HepG2 (cell line): ENCODE results near the gene FAM78A. TPM values are rescaled to one million over a fixed set of nuclear protein-coding genes. Genes with fewer than 3 reads are reported as not detected.

Source experiments
- ATAC-seq: fragments of 200-7000 bp; cut with Tn5 transposase; 3 replicates; pipeline ENCODE4 v1.9.1; 2020; ENCODE audit warnings: mild to moderate bottlenecking, moderate library complexity
- BruUV-seq: library from RNA; stranded (reverse); fragments of 400-500 nt; replicated peaks from 2 replicates; lab custom pipeline; 2021; lab: Mats Ljungman, UMichigan
- CTCF ChIA-PET: fragments of 300-600 bp; formaldehyde crosslinking; extraction: SDS; loops from one replicate; lab custom pipeline; 2021; ENCODE audit warnings: low total read pairs, inconsistent platforms, low intra/inter-chr PET ratio; lab: Yijun Ruan, JAX
- POLR2A ChIA-PET: fragments of 350-600 bp; sonication (Branson Sonifier 250); formaldehyde crosslinking; loops from one replicate; lab custom pipeline; 2020; ENCODE audit warnings: antibody characterized with exemption, inconsistent platforms; lab: Yijun Ruan, JAX
- DNase-seq: peaks from one replicate; pipeline ENCODE4 v3.0.0-alpha.2; 2015; ENCODE audit warnings: low spot score
- FAIRE-seq: peaks from 3 replicates; lab custom pipeline; 2011; peaks lifted over from hg19 to GRCh38; lab: Jason Lieb, UNC
- H2AFZ ChIP-seq: one replicate; pipeline ENCODE4 v1.6.1; 2011; ENCODE audit warnings: low read length, inconsistent platforms
- H3K27ac ChIP-seq: fragments of 300-600 bp; 3 replicates; pipeline ENCODE4 v1.8.0; 2011; ENCODE audit warnings: mixed run types, mild to moderate bottlenecking, mixed read lengths, low read length, inconsistent platforms; ENCODE audit not compliant: insufficient read depth; ENCODE audit errors: extremely low read length
- H3K27me3 ChIP-seq, 2 experiments: fragments of 200-600 bp in 1 of 2; 2 replicates in 1 of 2; 3 replicates in 1 of 2; pipeline versions ENCODE4 v1.6.0 to v1.8.0; 2011; ENCODE audit warnings: low read length in 2 of 2, mild to moderate bottlenecking in 2 of 2, moderate library complexity in 2 of 2, inconsistent platforms in 1 of 2; ENCODE audit not compliant: insufficient read depth in 2 of 2, control insufficient read depth in 1 of 2
- H3K36me3 ChIP-seq, 2 experiments: fragments of 200-600 bp in 1 of 2; replicated peaks in 1 of 2; 2 replicates in 1 of 2; 3 replicates in 1 of 2; pipeline versions ENCODE4 v1.5.1 to v1.8.0; 2011; ENCODE audit warnings: low read length in 2 of 2, inconsistent platforms in 1 of 2; ENCODE audit not compliant: insufficient read depth in 2 of 2, control insufficient read depth in 1 of 2
- H3K4me1 ChIP-seq: 2 replicates; pipeline ENCODE4 v1.5.1; 2012; ENCODE audit warnings: low read length, inconsistent platforms; ENCODE audit not compliant: insufficient read depth
- H3K4me2 ChIP-seq: 2 replicates; pipeline ENCODE4 v1.6.0; 2011; ENCODE audit warnings: low read depth, low read length, inconsistent platforms
- H3K4me3 ChIP-seq, 3 experiments: fragments of 200-600 bp in 1 of 3; sonication (generic), shearing (Covaris generic) in 1 of 3; replicated peaks in 1 of 3; 2 replicates each; pipeline ENCODE4 v1.5.1; 2011 to 2016; ENCODE audit warnings: low read length in 3 of 3, inconsistent platforms in 2 of 3, low read depth in 2 of 3, mild to moderate bottlenecking in 2 of 3, control low read depth in 1 of 3, mixed read lengths in 1 of 3; ENCODE audit not compliant: insufficient read depth in 1 of 3
- H3K79me2 ChIP-seq: one replicate; pipeline ENCODE4 v1.6.1; 2011; ENCODE audit warnings: low read length, inconsistent platforms; ENCODE audit not compliant: insufficient read depth
- H3K9ac ChIP-seq: 2 replicates; pipeline ENCODE4 v1.6.0; 2011; ENCODE audit warnings: mild to moderate bottlenecking, low read depth, low read length, inconsistent platforms; ENCODE audit not compliant: insufficient read depth
- H3K9me3 ChIP-seq: 2 replicates; pipeline ENCODE4 v1.5.1; 2012; ENCODE audit warnings: mild to moderate bottlenecking, low read length
- H4K20me1 ChIP-seq: 2 replicates; pipeline ENCODE4 v1.6.0; 2011; ENCODE audit warnings: inconsistent platforms, mild to moderate bottlenecking, low read length, moderate library complexity; ENCODE audit not compliant: insufficient read depth
- FOXP1 ChIP-seq, 2 experiments: fragments of 450-650 bp in 1 of 2; IDR thresholded peaks; 2 replicates each; pipeline ENCODE4 v1.6.1; 2017 to 2018; ENCODE audit warnings: antibody characterized with exemption in 1 of 2
- HHEX ChIP-seq: IDR thresholded peaks from 2 replicates; pipeline ENCODE4 v1.6.1; 2016; ENCODE audit warnings: control low read depth
- HINFP ChIP-seq: sonication (generic); formaldehyde crosslinking; IDR thresholded peaks from 2 replicates; pipeline ENCODE4 v1.4.0; 2020; ENCODE audit warnings: low read depth, mild to moderate bottlenecking, missing genetic modification reagents
- MYPOP ChIP-seq: sonication (generic); formaldehyde crosslinking; IDR thresholded peaks from 2 replicates; pipeline ENCODE4 v1.8.1; 2023; ENCODE audit warnings: mild to moderate bottlenecking, moderate library complexity, missing genetic modification reagents
- PRMT3 ChIP-seq: sonication (generic); formaldehyde crosslinking; IDR thresholded peaks from 2 replicates; pipeline ENCODE4 v1.8.1; 2022; ENCODE audit warnings: low read depth, mild to moderate bottlenecking, moderate library complexity, missing genetic modification reagents, borderline replicate concordance
- RAD51 ChIP-seq: fragments of 450-650 bp; IDR thresholded peaks from 2 replicates; pipeline ENCODE4 v1.6.1; 2016; ENCODE audit warnings: borderline replicate concordance
- SAP130 ChIP-seq: IDR thresholded peaks from 2 replicates; pipeline ENCODE4 v1.6.1; 2016; ENCODE audit warnings: low read depth
- SATB2 ChIP-seq: sonication (generic); formaldehyde crosslinking; IDR thresholded peaks from 2 replicates; pipeline ENCODE4 v1.5.0; 2020; ENCODE audit warnings: missing genetic modification reagents
- SMAD1 ChIP-seq: sonication (generic); formaldehyde crosslinking; IDR thresholded peaks from 2 replicates; pipeline ENCODE4 v1.4.0; 2020; ENCODE audit warnings: missing genetic modification reagents, low read depth, mild to moderate bottlenecking, borderline replicate concordance
- SNRNP70 ChIP-seq: fragments of 200-400 bp; formaldehyde crosslinking; IDR thresholded peaks from 2 replicates; pipeline ENCODE4 v1.6.1; 2017; ENCODE audit warnings: mild to moderate bottlenecking, low read depth, low read length, moderate library complexity
- SOX13 ChIP-seq, 3 experiments: fragments of 450-650 bp in 1 of 3; sonication (generic) in 1 of 3; formaldehyde crosslinking in 1 of 3; IDR thresholded peaks in 2 of 3; conservative IDR thresholded peaks in 1 of 3; 2 replicates each; pipeline versions ENCODE4 v1.5.0 to v1.6.1; 2016 to 2020; ENCODE audit warnings: antibody characterized with exemption in 1 of 3, mild to moderate bottlenecking in 1 of 3, missing compliant biosample characterization in 1 of 3, missing genetic modification reagents in 1 of 3, moderate library complexity in 1 of 3
- SSRP1 ChIP-seq: IDR thresholded peaks from 2 replicates; pipeline ENCODE4 v1.6.1; 2016; ENCODE audit warnings: control low read depth
- ZBTB38 ChIP-seq: sonication (generic); formaldehyde crosslinking; IDR thresholded peaks from 2 replicates; pipeline ENCODE4 v1.5.1; 2020; ENCODE audit warnings: mild to moderate bottlenecking, missing genetic modification reagents
- ZNF282 ChIP-seq: fragments of 450-650 bp; IDR thresholded peaks from 2 replicates; pipeline ENCODE4 v1.6.1; 2018; ENCODE audit not compliant: partially characterized antibody
- ZNF451 ChIP-seq: sonication (generic); formaldehyde crosslinking; IDR thresholded peaks from 2 replicates; pipeline ENCODE4 v1.5.0; 2020; ENCODE audit warnings: mild to moderate bottlenecking, missing genetic modification reagents
- ZNF839 ChIP-seq: sonication (generic); formaldehyde crosslinking; IDR thresholded peaks from 2 replicates; pipeline ENCODE4 v1.4.0; 2020; ENCODE audit warnings: missing genetic modification reagents, mild to moderate bottlenecking, borderline replicate concordance
- WGBS: methylation state at CpG from one replicate; pipeline ENCODE4 v1.1.6; 2017; ENCODE audit warnings: low lambda C conversion rate; 5-methylcytosine and 5-hydroxymethylcytosine counted together
- in situ Hi-C: cut with HindIII; loops from 2 replicates; pipeline ENCODE4 v1.10.0; 2017; ENCODE audit warnings: low pct_unique_long_range_greater_than_20kb; ENCODE audit not compliant: extremely low pct_ligation_motif_present
- intact Hi-C: fragments of 100-400 bp; cut with micrococcal nuclease; formaldehyde crosslinking; loops from one replicate; pipeline ENCODE4 v1.10.0; 2022; ENCODE audit not compliant: unreplicated experiment
- polyA plus RNA-seq, 8 experiments: library from polyadenylated mRNA; depleted of rRNA in 3 of 8; stranded (reverse) in 7 of 8; unstranded in 1 of 8; fragments of >200 nt; fragmentation: Illumina TruSeq in 4 of 8; extraction: Trizol in 4 of 8; gene quantifications; 2 replicates each; pipeline versions ENCODE4 v1.2.1 to v1.2.3, GENCODE V29; 2011 to 2016; ENCODE audit warnings: low read depth in 4 of 8, missing spikeins in 1 of 8, mixed read lengths in 1 of 8; ENCODE audit not compliant: insufficient read depth in 1 of 8
- total RNA-seq, 5 experiments: library from RNA; depleted of rRNA; stranded (reverse); fragments of >200 nt; fragmentation: Illumina TruSeq; extraction: Trizol; gene quantifications; 2 replicates each; pipeline ENCODE4 v1.2.3, GENCODE V29; 2016; ENCODE audit warnings: low read depth in 1 of 5
- TF ChIP-seq, protein P1 (sequence below): sonication (generic); formaldehyde crosslinking; IDR thresholded peaks from 2 replicates; pipeline ENCODE4 v1.4.0; 2020; ENCODE audit warnings: missing genetic modification reagents, mild to moderate bottlenecking, borderline replicate concordance

FAM78A gene
- total and polyA plus RNA-seq, 2 of the 13 experiments (the other 11 are each of a cell fraction or from before 2014, with no cell fraction given), result 0.18 to 0.62 TPM

GRCh38 chr9:131233995-131234394 lies 42.3 kb downstream of the FAM78A start (continued):
- TF ChIP-seq SNRNP70 (no peak), RAD51 (no peak)

DNA sequence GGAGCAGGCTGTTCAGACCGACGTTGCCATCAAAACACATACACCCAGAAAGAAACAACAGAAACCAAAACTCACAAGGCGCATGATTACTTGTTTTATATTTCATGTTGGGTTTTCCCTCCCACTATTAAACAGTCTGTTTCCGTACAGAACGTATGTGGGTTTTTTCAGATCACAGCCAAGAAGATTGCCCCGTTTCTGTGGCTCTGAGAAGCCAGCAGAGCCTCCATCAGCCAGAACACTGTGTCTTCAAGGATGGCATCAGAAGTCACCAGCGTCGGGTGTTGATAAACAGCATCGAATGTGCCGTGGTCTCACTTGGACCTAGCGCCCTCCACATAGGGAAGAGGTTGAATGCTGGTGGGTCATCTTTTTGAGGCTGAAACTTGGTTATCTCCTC lies 42.8 kb downstream of the FAM78A start:
- Histone ChIP-seq H4K20me1 (no peaks in the 10 kb centered on the region), H3K9me3 (no peaks in the 10 kb centered on the region), H3K27ac (no peak overlapping the region), H3K4me1 (peaks cover 8% of the 10 kb centered on the region), H3K4me3 (no peak overlapping the region), H3K79me2 (no peaks in the 10 kb centered on the region), H3K36me3 (peaks cover 17 to 59% of the 10 kb centered on the region in 2 experiments), H3K27me3 (no peaks in the 10 kb centered on the region), H3K4me2 (no peak overlapping the region), H2AFZ (no peak overlapping the region), H3K9ac (no peak overlapping the region)
- BruUV-seq, result no TSS peak
- intact Hi-C loops (no loop called here), in situ Hi-C loops (no loop called here)
- DNase-seq (no peak), FAIRE-seq (no peak), ATAC-seq (no peak)
- ChIA-PET CTCF (no interaction called here), POLR2A (no interaction called here)
- WGBS, result 96% methylated on average over 11 of the region's 11 CpGs
- TF ChIP-seq ZNF839 (CRISPR knock-in tag), result no peak
- TF ChIP-seq SAP130 (CRISPR knock-in tag), result no peak
- TF ChIP-seq HHEX (CRISPR knock-in tag), result no peak
- no peak for TF ChIP-seq SATB2 (CRISPR knock-in tag)
- TF ChIP-seq SMAD1 (CRISPR knock-in tag), result no peak
- no peak for TF ChIP-seq SSRP1
- no peak for TF ChIP-seq SOX13 (IDR thresholded peaks at IDR 0.05)
- TF ChIP-seq SOX13 (CRISPR knock-in tag; conservative IDR thresholded peaks at IDR 0.05 in 1 of 2, IDR thresholded peaks at IDR 0.05 in 1 of 2), result no peak
- no peak for TF ChIP-seq FOXP1 (IDR thresholded peaks at IDR 0.05)
- TF ChIP-seq FOXP1 (CRISPR knock-in tag; IDR thresholded peaks at IDR 0.05), result no peak
- TF ChIP-seq, protein P1, sequence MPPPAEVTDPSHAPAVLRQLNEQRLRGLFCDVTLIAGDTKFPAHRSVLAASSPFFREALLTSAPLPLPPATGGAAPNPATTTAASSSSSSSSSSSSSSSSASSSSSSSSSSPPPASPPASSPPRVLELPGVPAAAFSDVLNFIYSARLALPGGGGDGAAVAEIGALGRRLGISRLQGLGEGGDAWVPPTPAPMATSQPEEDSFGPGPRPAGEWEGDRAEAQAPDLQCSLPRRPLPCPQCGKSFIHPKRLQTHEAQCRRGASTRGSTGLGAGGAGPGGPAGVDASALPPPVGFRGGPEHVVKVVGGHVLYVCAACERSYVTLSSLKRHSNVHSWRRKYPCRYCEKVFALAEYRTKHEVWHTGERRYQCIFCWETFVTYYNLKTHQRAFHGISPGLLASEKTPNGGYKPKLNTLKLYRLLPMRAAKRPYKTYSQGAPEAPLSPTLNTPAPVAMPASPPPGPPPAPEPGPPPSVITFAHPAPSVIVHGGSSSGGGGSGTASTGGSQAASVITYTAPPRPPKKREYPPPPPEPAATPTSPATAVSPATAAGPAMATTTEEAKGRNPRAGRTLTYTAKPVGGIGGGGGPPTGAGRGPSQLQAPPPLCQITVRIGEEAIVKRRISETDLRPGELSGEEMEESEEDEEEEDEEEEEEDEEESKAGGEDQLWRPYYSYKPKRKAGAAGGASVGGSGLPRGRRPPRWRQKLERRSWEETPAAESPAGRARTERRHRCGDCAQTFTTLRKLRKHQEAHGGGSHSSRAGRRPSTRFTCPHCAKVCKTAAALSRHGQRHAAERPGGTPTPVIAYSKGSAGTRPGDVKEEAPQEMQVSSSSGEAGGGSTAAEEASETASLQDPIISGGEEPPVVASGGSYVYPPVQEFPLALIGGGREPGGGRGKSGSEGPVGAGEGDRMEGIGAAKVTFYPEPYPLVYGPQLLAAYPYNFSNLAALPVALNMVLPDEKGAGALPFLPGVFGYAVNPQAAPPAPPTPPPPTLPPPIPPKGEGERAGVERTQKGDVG (CRISPR knock-in tag), result no peak
- no peak for TF ChIP-seq ZBTB38 (CRISPR knock-in tag)
- TF ChIP-seq HINFP (CRISPR knock-in tag), result no peak
- TF ChIP-seq ZNF282, result no peak
- no peak for TF ChIP-seq MYPOP
- no peak for TF ChIP-seq ZNF451
- no peak for TF ChIP-seq PRMT3 (CRISPR knock-in tag)
